ENCODE data around the gene PSMD8. TPM values are rescaled to one million over a fixed set of nuclear protein-coding genes. Genes with fewer than 3 reads are reported as not detected.

PSMD8 gene
- total and polyA plus RNA-seq, 10 donors, result 39.0 to 144 (median 81.9) TPM

- H3K36me3 ChIP-seq, result peaks cover 5 to 42% (median 19%) of the 10 kb centered on the region in 6 donors
- intact Hi-C loops (cut with DNase I; ENCODE audit: low total_unique reads), result loop anchor here (5.0 kb wide), 1 partner anchor 89 kb away; no protein-coding TSS in a partner anchor
- no peaks in the 10 kb centered on the region for H3K27me3 ChIP-seq (replicated peaks in 1 of 7)
- H3K4me1 ChIP-seq, result peaks cover 0 to 10% (median 8%) of the 10 kb centered on the region in 6 donors
- no peak for DNase-seq
- H3K9me3 ChIP-seq, result no peaks in the 10 kb centered on the region
- WGBS, 5 donors, result 88 to 97% (median 91%) methylated on average over 1 of the region's 1 CpG
- TF ChIP-seq POLR2AphosphoS5 (IDR thresholded peaks at IDR 0.05), result no peak
- no peak for TF ChIP-seq POLR2A (IDR thresholded peaks at IDR 0.05)
- TF ChIP-seq CTCF (IDR thresholded peaks at IDR 0.05 in 8 of 11, conservative IDR thresholded peaks at IDR 0.05 in 3 of 11), result no peak
- no peak overlapping the region for H3K4me3 ChIP-seq
- H3K27ac ChIP-seq, result no peak overlapping the region
Observed at GRCh38 chr19:38331728-38332127, 42.6 kb upstream of the PSMD8 start.

DNA sequence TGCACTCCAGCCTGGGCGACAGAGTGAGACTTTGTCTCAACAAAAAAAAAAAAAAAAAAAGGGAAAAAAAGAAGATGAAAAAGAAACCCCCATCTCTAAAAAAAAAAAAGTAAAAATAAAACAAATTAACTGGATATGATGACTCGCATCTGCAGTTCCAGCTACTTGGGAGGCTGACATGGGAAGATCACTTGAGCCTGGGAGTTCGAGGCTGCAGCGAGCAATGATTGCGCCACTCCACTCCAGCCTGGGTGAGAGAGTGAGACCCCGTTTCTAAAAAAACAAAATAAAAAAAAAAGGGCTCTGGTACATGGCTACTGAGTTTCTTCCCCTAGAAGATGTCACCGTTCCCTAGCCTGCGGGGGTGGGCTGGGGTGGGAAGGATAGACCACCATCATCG is 41.1 kb upstream of the PSMD8 start:
- TF ChIP-seq CTCF (IDR thresholded peaks at IDR 0.05 in 8 of 11, conservative IDR thresholded peaks at IDR 0.05 in 3 of 11), result no peak
- TF ChIP-seq POLR2A (IDR thresholded peaks at IDR 0.05), result no peak
- no peak for TF ChIP-seq POLR2AphosphoS5 (IDR thresholded peaks at IDR 0.05)
- H3K9me3 ChIP-seq, result no peaks in the 10 kb centered on the region
- H3K4me1 ChIP-seq, result peaks cover 7 to 23% (median 19%) of the 10 kb centered on the region in 6 donors
- H3K27ac ChIP-seq, result no peak overlapping the region
- H3K36me3 ChIP-seq, result peaks cover 0 to 33% (median 4%) of the 10 kb centered on the region in 6 donors
- DNase-seq, result no peak
- intact Hi-C loops (cut with DNase I; ENCODE audit: low total_unique reads), result loop anchor here (5.0 kb wide), 1 partner anchor 91 kb away; no protein-coding TSS in a partner anchor
- whole genome bisulfite sequencing, 5 donors, result 79 to 90% (median 86%) methylated on average over 9 of the region's 9 CpGs
- no peak overlapping the region for H3K4me3 ChIP-seq
- H3K27me3 ChIP-seq (replicated peaks in 1 of 7), result no peaks in the 10 kb centered on the region

- Histone ChIP-seq H3K27ac (peak overlapping the region; percentile 76 to 98 (median 96)), H3K27me3 (replicated peaks in 1 of 7) (no peaks in the 10 kb centered on the region), H3K4me3 (peak overlapping the region; percentile 57 to 93 (median 80)), H3K36me3 (peaks cover 0 to 38% (median 0%) of the 10 kb centered on the region in 6 donors), H3K4me1 (peaks cover 7 to 29% (median 21%) of the 10 kb centered on the region in 6 donors), H3K9me3 (no peaks in the 10 kb centered on the region)
- intact Hi-C loops (cut with DNase I; ENCODE audit: low total_unique reads), result loop anchor here (5.0 kb wide), 1 partner anchor 36 kb away; the partner anchor contains the start of gene PSMD8
- DNase-seq, result peak; percentile 98
- WGBS, 5 donors, result 0 to 1% (median 1%) methylated on average over 50 to 52 of the region's 52 CpGs
- peak in 1 of 11 experiments; percentile 9 for TF ChIP-seq CTCF (IDR thresholded peaks at IDR 0.05 in 8 of 11, conservative IDR thresholded peaks at IDR 0.05 in 3 of 11)
- TF ChIP-seq POLR2AphosphoS5 (IDR thresholded peaks at IDR 0.05), result peak; percentile 83 to 90 (median 89)
- TF ChIP-seq POLR2A (IDR thresholded peaks at IDR 0.05), result peak in 1 of 3 donors; percentile 24
Observed at GRCh38 chr19:38335949-38336637, 38.3 kb upstream of the PSMD8 start.

Measured in spleen (tissue), 11 donors.